Stomach (tissue), 9 donors: ENCODE measurements around the gene GRM3. TPM values are rescaled to one million over a fixed set of nuclear protein-coding genes. Genes with fewer than 3 reads are reported as not detected.

Experiments used
- DNase-seq, 2 donors: peaks; one replicate each; pipeline versions ENCODE4 v3.0.0 to v3.0.0-alpha.2; 2013 to 2019
- H3K27ac ChIP-seq, 5 donors: fragments of 200-600 bp in 4 of 5; sonication (generic) in 4 of 5; one replicate each; pipeline ENCODE4 v1.5.1; 2013 to 2019; ENCODE audit warnings: mild to moderate bottlenecking in 1 of 5, moderate library complexity in 1 of 5
- H3K27me3 ChIP-seq, 3 donors: fragments of 200-600 bp; sonication (generic); one replicate each; pipeline ENCODE4 v1.5.1; 2017 to 2019; ENCODE audit warnings: mixed run types in 1 of 3
- H3K36me3 ChIP-seq, 4 donors: fragments of 200-600 bp; sonication (generic); 1 replicate in 3 of 4; 2 replicates in 1 of 4; pipeline ENCODE4 v1.5.1; 2016 to 2019
- H3K4me1 ChIP-seq, 4 donors: fragments of 200-600 bp; sonication (generic); one replicate each; pipeline ENCODE4 v1.5.1; 2016 to 2019
- H3K4me3 ChIP-seq, 4 donors: fragments of 200-600 bp; sonication (generic) in 3 of 4; one replicate each; pipeline ENCODE4 v1.5.1; 2016 to 2019; ENCODE audit warnings: mild to moderate bottlenecking in 1 of 4
- H3K9me3 ChIP-seq, 4 donors: fragments of 200-600 bp; sonication (generic); one replicate each; pipeline ENCODE4 v1.5.1; 2016 to 2019
- CTCF ChIP-seq, 7 experiments: fragments of 450-650 bp in 4 of 7; fragments of 200-600 bp in 3 of 7; sonication (generic) in 3 of 7; IDR thresholded peaks; one replicate each; pipeline ENCODE4 v1.5.1; 2016 to 2019; ENCODE audit warnings: antibody characterized with exemption in 7 of 7, control low read depth in 2 of 7, mild to moderate bottlenecking in 1 of 7
- EP300 ChIP-seq: sonication (generic); formaldehyde crosslinking; IDR thresholded peaks from one replicate; pipeline ENCODE4 v1.6.1; 2017; ENCODE audit warnings: antibody characterized with exemption
- POLR2A ChIP-seq, 4 donors: fragments of 450-650 bp; IDR thresholded peaks; one replicate each; pipeline ENCODE4 v1.6.1; 2016; ENCODE audit warnings: antibody characterized with exemption in 4 of 4, control low read depth in 2 of 4, mild to moderate bottlenecking in 1 of 4, moderate library complexity in 1 of 4
- POLR2AphosphoS5 ChIP-seq, 3 donors: sonication (generic); formaldehyde crosslinking; IDR thresholded peaks; one replicate each; pipeline ENCODE4 v1.6.1; 2016; ENCODE audit warnings: antibody characterized with exemption in 3 of 3
- WGBS, 5 donors: extraction: QIAGEN DNeasy Blood & Tissue Kit in 3 of 5; methylation state at CpG; one replicate each; pipeline versions ENCODE4 v1.1.5 to v1.1.7; 2013 to 2018; 5-methylcytosine and 5-hydroxymethylcytosine counted together
- intact Hi-C: fragments of 100-400 bp; cut with DNase I; formaldehyde crosslinking; loops from one replicate; pipeline ENCODE4 v1.15.1; 2023; ENCODE audit warnings: low total_unique reads
- polyA plus RNA-seq, 3 donors: library from polyadenylated mRNA; stranded (reverse); fragments of 200-250 nt; gene quantifications; one replicate each; pipeline ENCODE4 v1.2.3, GENCODE V29; 2013
- total RNA-seq, 5 donors: library from RNA; depleted of rRNA; stranded (reverse); fragments of >200 nt; gene quantifications; one replicate each; pipeline versions ENCODE4 v1.1.0 to v1.2.3, GENCODE V29; 2014 to 2016
- donor health status: healthy with polysubstance abuse.
- donor health status: Bipolar disorder and iron deficiency.
- donor health status: healthy.

Gene GRM3
- total and polyA plus RNA-seq, 8 donors, result 0.55 TPM; not detected in 7

DNA sequence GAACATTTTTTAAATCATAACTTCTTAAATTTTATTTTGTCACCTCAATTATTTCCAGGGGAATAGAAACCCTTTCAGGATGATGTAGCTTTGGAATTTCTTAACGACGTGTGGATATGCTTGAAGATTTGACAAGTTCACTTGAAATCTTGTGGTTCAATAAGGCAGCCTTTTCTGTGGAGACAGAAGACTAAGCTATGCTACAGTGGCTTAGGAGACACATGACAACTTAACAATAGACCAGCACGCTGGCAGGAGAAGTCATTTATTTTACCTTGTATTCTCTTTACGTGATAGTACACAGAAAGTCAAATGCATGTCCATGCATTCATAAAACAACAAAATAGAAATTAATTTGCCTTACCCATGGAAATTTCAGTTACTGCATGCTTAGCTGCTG, 181.6 kb downstream of the GRM3 start:
- TF ChIP-seq POLR2A (IDR thresholded peaks at IDR 0.05) (no peak), CTCF (IDR thresholded peaks at IDR 0.05) (no peak), EP300 (no peak), POLR2AphosphoS5 (IDR thresholded peaks at IDR 0.05) (no peak)
- no peak for DNase-seq
- no peak overlapping the region for H3K27ac ChIP-seq
- H3K4me1 ChIP-seq, result no peaks in the 10 kb centered on the region
- 74 to 84% (median 80%) methylated on average over 4 of the region's 4 CpGs for WGBS, 5 donors
- intact Hi-C loops, result no loop called here
- H3K27me3 ChIP-seq, result no peaks in the 10 kb centered on the region
- no peaks in the 10 kb centered on the region for H3K9me3 ChIP-seq
- H3K36me3 ChIP-seq, result no peaks in the 10 kb centered on the region
- H3K4me3 ChIP-seq, result no peak overlapping the region

DNA sequence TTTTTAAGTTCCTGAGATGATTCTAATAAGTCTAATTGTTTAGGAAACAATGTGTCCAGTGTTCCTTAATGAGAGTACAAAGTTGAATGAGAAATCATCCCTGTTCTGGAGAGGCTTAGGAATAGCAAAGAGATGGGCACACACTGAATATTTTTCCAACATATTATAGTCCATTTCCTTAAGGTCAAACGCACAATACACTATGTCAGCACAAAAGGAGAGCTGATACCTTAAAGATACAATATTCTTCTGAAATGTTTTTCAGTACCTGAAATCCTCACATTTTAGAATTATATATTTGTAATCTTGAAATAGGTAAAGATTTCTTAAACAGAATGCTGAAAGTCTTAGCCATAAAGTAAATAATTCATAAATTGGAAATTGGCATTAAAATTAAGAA, 183.2 kb downstream of the GRM3 start:
- 83 to 88% (median 86%) methylated on average over 1 of the region's 1 CpG for WGBS, 5 donors
- no peak for DNase-seq
- intact Hi-C loops, result no loop called here

GRCh38 chr7:86833360-86833759, 189.7 kb downstream of the GRM3 start:
- DNase-seq, result peak in 1 of 2 donors; percentile 6
- WGBS, 5 donors, result 87 to 98% (median 87%) methylated on average over 3 of the region's 3 CpGs
- H3K4me3 ChIP-seq, result no peak overlapping the region
- intact Hi-C loops, result no loop called here
- TF ChIP-seq POLR2AphosphoS5 (IDR thresholded peaks at IDR 0.05) (no peak), POLR2A (IDR thresholded peaks at IDR 0.05) (no peak), EP300 (no peak), CTCF (IDR thresholded peaks at IDR 0.05) (no peak)
- H3K27me3 ChIP-seq, result no peaks in the 10 kb centered on the region
- no peaks in the 10 kb centered on the region for H3K36me3 ChIP-seq
- H3K27ac ChIP-seq, result no peak overlapping the region
- H3K9me3 ChIP-seq, result no peaks in the 10 kb centered on the region
- no peaks in the 10 kb centered on the region for H3K4me1 ChIP-seq

More for the DNA sequence above, 183.2 kb downstream of the GRM3 start:
- Histone ChIP-seq H3K9me3 (no peaks in the 10 kb centered on the region), H3K36me3 (no peaks in the 10 kb centered on the region), H3K27me3 (no peaks in the 10 kb centered on the region), H3K4me1 (no peaks in the 10 kb centered on the region), H3K4me3 (no peak overlapping the region), H3K27ac (no peak overlapping the region)
- TF ChIP-seq CTCF (IDR thresholded peaks at IDR 0.05), result no peak
- no peak for TF ChIP-seq POLR2AphosphoS5 (IDR thresholded peaks at IDR 0.05)
- TF ChIP-seq EP300, result no peak
- TF ChIP-seq POLR2A (IDR thresholded peaks at IDR 0.05), result no peak

GRCh38 chr7:86837235-86837634, 193.5 kb downstream of the GRM3 start:
- DNase-seq, result no peak
- H3K36me3 ChIP-seq, result no peaks in the 10 kb centered on the region
- no peak overlapping the region for H3K4me3 ChIP-seq
- no peaks in the 10 kb centered on the region for H3K9me3 ChIP-seq
- 56 to 69% (median 64%) methylated on average over 3 of the region's 3 CpGs for WGBS, 5 donors
- no peaks in the 10 kb centered on the region for H3K4me1 ChIP-seq
- no peak overlapping the region for H3K27ac ChIP-seq
- intact Hi-C loops, result no loop called here
- TF ChIP-seq CTCF (IDR thresholded peaks at IDR 0.05), result no peak
- TF ChIP-seq POLR2A (IDR thresholded peaks at IDR 0.05), result no peak
- no peak for TF ChIP-seq POLR2AphosphoS5 (IDR thresholded peaks at IDR 0.05)
- no peak for TF ChIP-seq EP300
- no peaks in the 10 kb centered on the region for H3K27me3 ChIP-seq
